HepG2 (cell line): Measurements from ENCODE around the gene AGT. TPM values are rescaled to one million over a fixed set of nuclear protein-coding genes. Genes with fewer than 3 reads are reported as not detected.

Source experiments
- MED1 ChIP-seq: sonication (generic); formaldehyde crosslinking; IDR thresholded peaks from 2 replicates; pipeline ENCODE4 v1.4.0; 2020; ENCODE audit warnings: missing genetic modification reagents
- NKX3-1 ChIP-seq: sonication (generic); formaldehyde crosslinking; IDR thresholded peaks from 2 replicates; pipeline ENCODE4 v1.5.0; 2020; ENCODE audit warnings: missing genetic modification reagents
- RARG ChIP-seq: sonication (generic); formaldehyde crosslinking; IDR thresholded peaks from 2 replicates; pipeline ENCODE4 v1.4.0; 2020; ENCODE audit warnings: low read depth, mild to moderate bottlenecking, missing genetic modification reagents
- RBAK ChIP-seq: sonication (generic); formaldehyde crosslinking; IDR thresholded peaks from 2 replicates; pipeline ENCODE4 v1.5.1; 2020; ENCODE audit warnings: mild to moderate bottlenecking, missing genetic modification reagents
- RFXANK ChIP-seq: IDR thresholded peaks from 2 replicates; pipeline ENCODE4 v1.6.1; 2016
- SAFB2 ChIP-seq: sonication (generic); formaldehyde crosslinking; IDR thresholded peaks from 2 replicates; pipeline ENCODE4 v1.5.1; 2020; ENCODE audit warnings: missing genetic modification reagents, low read depth, mild to moderate bottlenecking, borderline replicate concordance
- TAF1 ChIP-seq: sonication (generic); formaldehyde crosslinking; IDR thresholded peaks from 2 replicates; pipeline ENCODE4 v1.4.0; 2020; ENCODE audit warnings: missing genetic modification reagents
- THAP11 ChIP-seq: IDR thresholded peaks from 2 replicates; pipeline ENCODE4 v1.6.1; 2016; ENCODE audit warnings: missing biosample characterization, missing genetic modification reagents
- ZNF333 ChIP-seq: sonication (generic); formaldehyde crosslinking; IDR thresholded peaks from 2 replicates; pipeline ENCODE4 v1.4.0; 2020; ENCODE audit warnings: mild to moderate bottlenecking, missing genetic modification reagents, borderline replicate concordance
- polyA plus RNA-seq, 8 experiments: library from polyadenylated mRNA; depleted of rRNA in 3 of 8; stranded (reverse) in 7 of 8; unstranded in 1 of 8; fragments of >200 nt; fragmentation: Illumina TruSeq in 4 of 8; extraction: Trizol in 4 of 8; gene quantifications; 2 replicates each; pipeline versions ENCODE4 v1.2.1 to v1.2.3, GENCODE V29; 2011 to 2016; ENCODE audit warnings: low read depth in 4 of 8, missing spikeins in 1 of 8, mixed read lengths in 1 of 8; ENCODE audit not compliant: insufficient read depth in 1 of 8
- total RNA-seq, 5 experiments: library from RNA; depleted of rRNA; stranded (reverse); fragments of >200 nt; fragmentation: Illumina TruSeq; extraction: Trizol; gene quantifications; 2 replicates each; pipeline ENCODE4 v1.2.3, GENCODE V29; 2016; ENCODE audit warnings: low read depth in 1 of 5
- TF ChIP-seq, protein P1 (sequence below): sonication (generic); formaldehyde crosslinking; conservative IDR thresholded peaks from 2 replicates; pipeline ENCODE4 v1.8.1; 2023; ENCODE audit warnings: missing genetic modification reagents
- TF ChIP-seq, protein P2 (sequence below): IDR thresholded peaks from 2 replicates; pipeline ENCODE4 v1.6.1; 2012; ENCODE audit warnings: low read depth, low read length, improper control_type of control experiment
- TF ChIP-seq, protein P3 (sequence below): IDR thresholded peaks from 2 replicates; pipeline ENCODE4 v1.6.1; 2016
- TF ChIP-seq, protein P4 (sequence below): sonication (generic); formaldehyde crosslinking; IDR thresholded peaks from 2 replicates; pipeline ENCODE4 v1.4.0; 2020; ENCODE audit warnings: missing genetic modification reagents, mild to moderate bottlenecking, borderline replicate concordance

Gene AGT
- total and polyA plus RNA-seq, 2 of the 13 experiments (the other 11 are each of a cell fraction or from before 2014, with no cell fraction given) = 892 to 2,071 TPM

DNA sequence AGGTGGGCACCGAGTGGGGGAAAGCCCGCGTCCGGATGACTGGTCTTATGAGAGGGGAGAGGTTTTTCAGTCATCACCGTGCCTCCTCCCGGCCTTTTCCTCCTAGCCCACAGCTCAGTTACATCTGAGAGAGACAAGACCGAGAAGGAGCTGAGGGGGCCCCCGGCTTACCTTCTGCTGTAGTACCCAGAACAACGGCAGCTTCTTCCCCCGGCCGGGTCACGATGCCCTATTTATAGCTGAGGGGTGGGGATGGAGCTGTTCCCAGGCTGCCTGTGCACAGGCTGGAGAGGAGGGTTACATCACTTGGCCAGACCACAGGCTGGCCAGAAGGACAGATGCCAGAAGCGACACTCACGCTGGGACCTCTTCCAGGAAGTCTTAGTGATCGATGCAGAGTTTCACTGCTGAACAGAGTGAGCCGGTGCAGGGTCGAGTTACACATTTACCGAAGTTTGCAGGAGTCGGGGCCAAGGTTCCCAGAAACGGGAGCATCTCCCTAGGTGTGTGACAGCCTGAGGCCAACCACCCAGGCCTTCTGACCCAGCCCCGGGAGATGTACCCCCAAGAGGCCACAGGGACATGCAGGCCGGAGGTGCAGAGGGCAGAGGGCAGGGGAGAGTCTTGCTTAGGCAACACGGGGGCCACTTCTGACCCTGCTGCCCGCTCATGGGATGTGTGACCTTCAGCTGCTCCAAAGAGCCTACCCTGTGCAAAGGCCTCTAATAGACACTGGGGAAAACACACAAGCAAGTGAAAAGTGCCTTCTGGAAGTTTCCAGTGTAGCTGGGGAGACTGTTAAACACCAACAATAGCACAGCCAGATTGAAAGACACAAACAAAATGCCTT lies at the start of gene AGT (continued):
- TF ChIP-seq RBAK (CRISPR knock-in tag) = peak; percentile 14; the same call in 1 of the 2 replicates
- TF ChIP-seq, protein P1, sequence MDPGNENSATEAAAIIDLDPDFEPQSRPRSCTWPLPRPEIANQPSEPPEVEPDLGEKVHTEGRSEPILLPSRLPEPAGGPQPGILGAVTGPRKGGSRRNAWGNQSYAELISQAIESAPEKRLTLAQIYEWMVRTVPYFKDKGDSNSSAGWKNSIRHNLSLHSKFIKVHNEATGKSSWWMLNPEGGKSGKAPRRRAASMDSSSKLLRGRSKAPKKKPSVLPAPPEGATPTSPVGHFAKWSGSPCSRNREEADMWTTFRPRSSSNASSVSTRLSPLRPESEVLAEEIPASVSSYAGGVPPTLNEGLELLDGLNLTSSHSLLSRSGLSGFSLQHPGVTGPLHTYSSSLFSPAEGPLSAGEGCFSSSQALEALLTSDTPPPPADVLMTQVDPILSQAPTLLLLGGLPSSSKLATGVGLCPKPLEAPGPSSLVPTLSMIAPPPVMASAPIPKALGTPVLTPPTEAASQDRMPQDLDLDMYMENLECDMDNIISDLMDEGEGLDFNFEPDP = no peak
- TF ChIP-seq, protein P2, sequence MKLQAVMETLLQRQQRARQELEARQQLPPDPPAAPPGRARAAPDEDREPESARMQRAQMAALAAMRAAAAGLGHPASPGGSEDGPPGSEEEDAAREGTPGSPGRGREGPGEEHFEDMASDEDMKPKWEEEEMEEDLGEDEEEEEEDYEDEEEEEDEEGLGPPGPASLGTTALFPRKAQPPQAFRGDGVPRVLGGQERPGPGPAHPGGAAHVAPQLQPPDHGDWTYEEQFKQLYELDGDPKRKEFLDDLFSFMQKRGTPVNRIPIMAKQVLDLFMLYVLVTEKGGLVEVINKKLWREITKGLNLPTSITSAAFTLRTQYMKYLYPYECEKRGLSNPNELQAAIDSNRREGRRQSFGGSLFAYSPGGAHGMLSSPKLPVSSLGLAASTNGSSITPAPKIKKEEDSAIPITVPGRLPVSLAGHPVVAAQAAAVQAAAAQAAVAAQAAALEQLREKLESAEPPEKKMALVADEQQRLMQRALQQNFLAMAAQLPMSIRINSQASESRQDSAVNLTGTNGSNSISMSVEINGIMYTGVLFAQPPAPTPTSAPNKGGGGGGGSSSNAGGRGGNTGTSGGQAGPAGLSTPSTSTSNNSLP = peak; percentile 61
- peak; percentile 65; the same call in 1 of the 2 replicates for TF ChIP-seq ZNF333
- TF ChIP-seq, protein P3, sequence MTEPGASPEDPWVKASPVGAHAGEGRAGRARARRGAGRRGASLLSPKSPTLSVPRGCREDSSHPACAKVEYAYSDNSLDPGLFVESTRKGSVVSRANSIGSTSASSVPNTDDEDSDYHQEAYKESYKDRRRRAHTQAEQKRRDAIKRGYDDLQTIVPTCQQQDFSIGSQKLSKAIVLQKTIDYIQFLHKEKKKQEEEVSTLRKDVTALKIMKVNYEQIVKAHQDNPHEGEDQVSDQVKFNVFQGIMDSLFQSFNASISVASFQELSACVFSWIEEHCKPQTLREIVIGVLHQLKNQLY (CRISPR knock-in tag) = peak; percentile 97
- no peak; the same call in 1 of the 2 replicates for TF ChIP-seq SAFB2 (CRISPR knock-in tag)
- peak; percentile 79 for TF ChIP-seq THAP11 (CRISPR knock-in tag)
- peak; percentile 97 for TF ChIP-seq MED1 (CRISPR knock-in tag)
- TF ChIP-seq NKX3-1 (CRISPR knock-in tag) = peak; percentile 59
- TF ChIP-seq, protein P4, sequence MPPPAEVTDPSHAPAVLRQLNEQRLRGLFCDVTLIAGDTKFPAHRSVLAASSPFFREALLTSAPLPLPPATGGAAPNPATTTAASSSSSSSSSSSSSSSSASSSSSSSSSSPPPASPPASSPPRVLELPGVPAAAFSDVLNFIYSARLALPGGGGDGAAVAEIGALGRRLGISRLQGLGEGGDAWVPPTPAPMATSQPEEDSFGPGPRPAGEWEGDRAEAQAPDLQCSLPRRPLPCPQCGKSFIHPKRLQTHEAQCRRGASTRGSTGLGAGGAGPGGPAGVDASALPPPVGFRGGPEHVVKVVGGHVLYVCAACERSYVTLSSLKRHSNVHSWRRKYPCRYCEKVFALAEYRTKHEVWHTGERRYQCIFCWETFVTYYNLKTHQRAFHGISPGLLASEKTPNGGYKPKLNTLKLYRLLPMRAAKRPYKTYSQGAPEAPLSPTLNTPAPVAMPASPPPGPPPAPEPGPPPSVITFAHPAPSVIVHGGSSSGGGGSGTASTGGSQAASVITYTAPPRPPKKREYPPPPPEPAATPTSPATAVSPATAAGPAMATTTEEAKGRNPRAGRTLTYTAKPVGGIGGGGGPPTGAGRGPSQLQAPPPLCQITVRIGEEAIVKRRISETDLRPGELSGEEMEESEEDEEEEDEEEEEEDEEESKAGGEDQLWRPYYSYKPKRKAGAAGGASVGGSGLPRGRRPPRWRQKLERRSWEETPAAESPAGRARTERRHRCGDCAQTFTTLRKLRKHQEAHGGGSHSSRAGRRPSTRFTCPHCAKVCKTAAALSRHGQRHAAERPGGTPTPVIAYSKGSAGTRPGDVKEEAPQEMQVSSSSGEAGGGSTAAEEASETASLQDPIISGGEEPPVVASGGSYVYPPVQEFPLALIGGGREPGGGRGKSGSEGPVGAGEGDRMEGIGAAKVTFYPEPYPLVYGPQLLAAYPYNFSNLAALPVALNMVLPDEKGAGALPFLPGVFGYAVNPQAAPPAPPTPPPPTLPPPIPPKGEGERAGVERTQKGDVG (CRISPR knock-in tag) = peak; percentile 91; the same call in 1 of the 2 replicates
- TF ChIP-seq RFXANK (CRISPR knock-in tag) = peak; percentile 64; the same call in 1 of the 2 replicates
- TF ChIP-seq TAF1 (CRISPR knock-in tag) = peak; percentile 88
- TF ChIP-seq RARG (CRISPR knock-in tag) = 0 out of 2 replicates have a peak, but pooled peaks have one; percentile 41
